Measurements from ENCODE around the gene PHC2. TPM values are rescaled to one million over a fixed set of nuclear protein-coding genes. Genes with fewer than 3 reads are reported as not detected.

PHC2 gene
- total RNA-seq, 1 donor from 2014 or later: 99.5 TPM

- Mint-ChIP-seq H3K4me1 (peaks cover 15% of the 10 kb centered on the region), H3K36me3 (peaks cover 5% of the 10 kb centered on the region), H3K27me3 (ENCODE audit: low read depth) (no peaks in the 10 kb centered on the region), H3K9me3 (no peaks in the 10 kb centered on the region), H3K27ac (no peak overlapping the region), H3K4me3 (no peak overlapping the region)
- TF ChIP-seq CTCF (IDR thresholded peaks at IDR 0.05; ENCODE audit: unreplicated experiment): no peak
- DNase-seq (ENCODE audit: low spot score in 2 of 2, unreplicated experiment in 2 of 2): no peak
These were observed 4.0 kb downstream of the PHC2 start for GRCh38 chr1:33426916-33427315.

- Mint-ChIP-seq H3K36me3 (peaks cover 5% of the 10 kb centered on the region), H3K4me1 (peaks cover 17% of the 10 kb centered on the region), H3K27ac (no peak overlapping the region), H3K4me3 (no peak overlapping the region), H3K27me3 (ENCODE audit: low read depth) (no peaks in the 10 kb centered on the region), H3K9me3 (no peaks in the 10 kb centered on the region)
- no peak for DNase-seq (ENCODE audit: low spot score in 2 of 2, unreplicated experiment in 2 of 2)
- TF ChIP-seq CTCF (IDR thresholded peaks at IDR 0.05; ENCODE audit: unreplicated experiment): no peak
These were observed 5.0 kb downstream of the PHC2 start for GRCh38 chr1:33425900-33426299.

GRCh38 chr1:33424610-33425009 lies 6.3 kb downstream of the PHC2 start:
- Mint-ChIP-seq H3K27me3 (ENCODE audit: low read depth) (no peaks in the 10 kb centered on the region), H3K4me1 (peaks cover 17% of the 10 kb centered on the region), H3K9me3 (no peaks in the 10 kb centered on the region), H3K27ac (peak overlapping the region; percentile 74), H3K36me3 (peaks cover 9% of the 10 kb centered on the region), H3K4me3 (no peak overlapping the region)
- no peak for DNase-seq (ENCODE audit: low spot score in 2 of 2, unreplicated experiment in 2 of 2)
- TF ChIP-seq CTCF (IDR thresholded peaks at IDR 0.05; ENCODE audit: unreplicated experiment): no peak

GRCh38 chr1:33424205-33424604 lies 6.7 kb downstream of the PHC2 start:
- H3K9me3 Mint-ChIP-seq: peaks cover 3% of the 10 kb centered on the region
- H3K4me3 Mint-ChIP-seq: no peak overlapping the region
- TF ChIP-seq CTCF (IDR thresholded peaks at IDR 0.05; ENCODE audit: unreplicated experiment): no peak
- no peak for DNase-seq (ENCODE audit: low spot score in 2 of 2, unreplicated experiment in 2 of 2)
- H3K36me3 Mint-ChIP-seq: peaks cover 9% of the 10 kb centered on the region
- H3K27me3 Mint-ChIP-seq (ENCODE audit: low read depth): no peaks in the 10 kb centered on the region
- peak overlapping the region; percentile 74 for H3K27ac Mint-ChIP-seq
- peaks cover 17% of the 10 kb centered on the region for H3K4me1 Mint-ChIP-seq

- no peaks in the 10 kb centered on the region for H3K27me3 Mint-ChIP-seq (ENCODE audit: low read depth)
- H3K9me3 Mint-ChIP-seq: peaks cover 25% of the 10 kb centered on the region
- peaks cover 24% of the 10 kb centered on the region for H3K36me3 Mint-ChIP-seq
- no peak overlapping the region for H3K4me3 Mint-ChIP-seq
- H3K27ac Mint-ChIP-seq: peak overlapping the region; percentile 37
- DNase-seq (ENCODE audit: low spot score in 2 of 2, unreplicated experiment in 2 of 2): no peak
- no peak for TF ChIP-seq CTCF (IDR thresholded peaks at IDR 0.05; ENCODE audit: unreplicated experiment)
- H3K4me1 Mint-ChIP-seq: peaks cover 17% of the 10 kb centered on the region
These were observed 9.8 kb downstream of the PHC2 start for GRCh38 chr1:33420870-33421775.

Measured in mesothelial cell of epicardium (in vitro differentiated cells).